Glutamatergic neuron (in vitro differentiated cells): ENCODE data around the gene CEP57. TPM values are rescaled to one million over a fixed set of nuclear protein-coding genes. Genes with fewer than 3 reads are reported as not detected.

Experiments
- DNase-seq: peaks from one replicate; pipeline ENCODE4 v3.0.0; 2022
- H3K27ac Mint-ChIP-seq: one replicate; pipeline ENCODE4 v1.8.0; 2020; ENCODE audit warnings: mild to moderate bottlenecking, mixed read lengths, inconsistent platforms; ENCODE audit not compliant: unreplicated experiment
- H3K27me3 Mint-ChIP-seq: one replicate; pipeline ENCODE4 v1.8.0; 2020; ENCODE audit warnings: mild to moderate bottlenecking, moderate library complexity, mixed read lengths, inconsistent platforms; ENCODE audit not compliant: unreplicated experiment
- H3K36me3 Mint-ChIP-seq: one replicate; pipeline ENCODE4 v1.8.0; 2020; ENCODE audit warnings: mild to moderate bottlenecking, mixed read lengths, inconsistent platforms; ENCODE audit not compliant: unreplicated experiment
- H3K4me1 Mint-ChIP-seq: one replicate; pipeline ENCODE4 v1.8.0; 2020; ENCODE audit warnings: mild to moderate bottlenecking, low read depth, mixed read lengths, inconsistent platforms; ENCODE audit not compliant: unreplicated experiment
- H3K4me3 Mint-ChIP-seq: one replicate; pipeline ENCODE4 v1.8.0; 2020; ENCODE audit warnings: mild to moderate bottlenecking, mixed read lengths, inconsistent platforms; ENCODE audit not compliant: unreplicated experiment
- H3K9me3 Mint-ChIP-seq: one replicate; pipeline ENCODE4 v1.8.0; 2020; ENCODE audit warnings: mild to moderate bottlenecking, moderate library complexity, mixed read lengths, inconsistent platforms; ENCODE audit not compliant: unreplicated experiment
- CTCF ChIP-seq: fragments of 200-600 bp; sonication (generic); IDR thresholded peaks from one replicate; pipeline ENCODE4 v1.5.0; 2021; ENCODE audit not compliant: partially characterized antibody, unreplicated experiment
- total RNA-seq: library from RNA; stranded (reverse); fragmentation: NEBNext Ultra II Directional; extraction: Animal tissue kit (Norgen Biotek cat#: 25700); gene quantifications from one replicate; pipeline ENCODE4 v1.2.1, GENCODE V29; 2021; ENCODE audit not compliant: unreplicated experiment

CEP57 gene
- total RNA-seq, 1 donor from 2014 or later, result 52.1 TPM

- H3K9me3 Mint-ChIP-seq, result peaks cover 6% of the 10 kb centered on the region
- H3K27me3 Mint-ChIP-seq, result peaks cover 2% of the 10 kb centered on the region
- H3K4me1 Mint-ChIP-seq, result peaks cover 18% of the 10 kb centered on the region
- peak overlapping the region; percentile 29 for H3K27ac Mint-ChIP-seq
- no peak overlapping the region for H3K4me3 Mint-ChIP-seq
- TF ChIP-seq CTCF, result no peak
- no peaks in the 10 kb centered on the region for H3K36me3 Mint-ChIP-seq
- DNase-seq, result no peak
Measured at GRCh38 chr11:95794086-95794485, 3.8 kb downstream of the CEP57 start.

GRCh38 chr11:95795627-95796295 lies 5.5 kb downstream of the CEP57 start:
- TF ChIP-seq CTCF, result no peak
- Mint-ChIP-seq H3K27ac (no peak overlapping the region), H3K9me3 (no peaks in the 10 kb centered on the region), H3K36me3 (no peaks in the 10 kb centered on the region), H3K27me3 (no peaks in the 10 kb centered on the region), H3K4me3 (no peak overlapping the region), H3K4me1 (peaks cover 18% of the 10 kb centered on the region)
- no peak for DNase-seq

GRCh38 chr11:95796501-95796900 lies 6.2 kb downstream of the CEP57 start:
- no peak overlapping the region for H3K4me3 Mint-ChIP-seq

GRCh38 chr11:95799546-95799945 lies 9.2 kb downstream of the CEP57 start:
- H3K27ac Mint-ChIP-seq, result peak overlapping the region; percentile 0
- H3K4me3 Mint-ChIP-seq, result no peak overlapping the region
- no peaks in the 10 kb centered on the region for H3K36me3 Mint-ChIP-seq

More at GRCh38 chr11:95796501-95796900, 6.2 kb downstream of the CEP57 start:
- H3K27ac Mint-ChIP-seq, result no peak overlapping the region
- H3K4me1 Mint-ChIP-seq, result peaks cover 16% of the 10 kb centered on the region
- no peak for DNase-seq
- H3K9me3 Mint-ChIP-seq, result no peaks in the 10 kb centered on the region
- H3K27me3 Mint-ChIP-seq, result no peaks in the 10 kb centered on the region
- H3K36me3 Mint-ChIP-seq, result no peaks in the 10 kb centered on the region
- TF ChIP-seq CTCF, result no peak

More at GRCh38 chr11:95799546-95799945, 9.2 kb downstream of the CEP57 start:
- Mint-ChIP-seq H3K27me3 (no peaks in the 10 kb centered on the region), H3K4me1 (peaks cover 5% of the 10 kb centered on the region), H3K9me3 (no peaks in the 10 kb centered on the region)
- DNase-seq, result no peak
- TF ChIP-seq CTCF, result no peak
